CD1c-positive myeloid dendritic cell (primary cell): ENCODE data around the gene ZFAND2A.
"Not testable (repeated sequence)": the region's sequence is repeated elsewhere in the genome, so short reads cannot be mapped to it uniquely, and the experiment has no call there.

Experiments
- DNase-seq: peaks from one replicate; pipeline ENCODE4 v3.0.0-alpha.2; 2016; ENCODE audit errors: extremely low spot score

ZFAND2A gene

DNA sequence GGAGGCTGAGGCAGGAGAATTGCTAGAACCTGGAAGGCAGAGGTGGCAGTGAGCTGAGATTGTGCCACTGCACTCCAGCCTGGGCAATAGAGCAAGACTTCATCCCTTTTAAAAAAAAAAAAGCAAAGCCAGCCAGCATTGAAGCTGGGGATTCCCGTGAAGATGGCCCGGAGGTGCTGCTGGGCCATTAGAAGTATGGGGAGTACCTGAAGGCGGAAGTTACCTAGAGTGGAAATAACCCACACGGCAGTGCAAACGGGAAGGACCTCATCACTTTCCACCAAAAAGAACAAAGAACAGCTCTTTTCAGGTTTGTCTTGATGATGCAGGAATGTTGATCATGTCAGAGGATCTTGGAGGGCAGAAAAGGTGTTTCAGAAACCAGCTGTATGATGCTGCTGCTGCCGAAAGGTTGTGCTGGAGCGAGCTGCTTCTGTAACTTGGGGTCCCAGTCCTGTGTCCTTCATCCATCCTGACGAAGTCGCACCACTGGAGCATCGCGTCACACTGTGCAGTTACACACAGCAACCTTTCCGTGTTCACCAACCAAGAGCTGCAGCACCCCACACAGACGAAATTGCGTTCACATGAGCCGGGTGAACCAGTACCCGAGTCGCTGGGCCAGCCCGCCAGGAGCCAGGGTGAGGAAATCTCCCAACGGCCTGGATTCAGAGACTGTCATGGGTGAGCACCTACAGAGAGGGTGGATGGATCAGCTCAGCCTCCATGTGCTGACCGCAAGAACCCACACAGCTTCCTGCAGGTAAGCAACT is 8.2 kb downstream of the ZFAND2A start:
- no peak for DNase-seq

GRCh38 chr7:1151156-1151555 is 8.8 kb downstream of the ZFAND2A start:
- DNase-seq, result no peak

DNA sequence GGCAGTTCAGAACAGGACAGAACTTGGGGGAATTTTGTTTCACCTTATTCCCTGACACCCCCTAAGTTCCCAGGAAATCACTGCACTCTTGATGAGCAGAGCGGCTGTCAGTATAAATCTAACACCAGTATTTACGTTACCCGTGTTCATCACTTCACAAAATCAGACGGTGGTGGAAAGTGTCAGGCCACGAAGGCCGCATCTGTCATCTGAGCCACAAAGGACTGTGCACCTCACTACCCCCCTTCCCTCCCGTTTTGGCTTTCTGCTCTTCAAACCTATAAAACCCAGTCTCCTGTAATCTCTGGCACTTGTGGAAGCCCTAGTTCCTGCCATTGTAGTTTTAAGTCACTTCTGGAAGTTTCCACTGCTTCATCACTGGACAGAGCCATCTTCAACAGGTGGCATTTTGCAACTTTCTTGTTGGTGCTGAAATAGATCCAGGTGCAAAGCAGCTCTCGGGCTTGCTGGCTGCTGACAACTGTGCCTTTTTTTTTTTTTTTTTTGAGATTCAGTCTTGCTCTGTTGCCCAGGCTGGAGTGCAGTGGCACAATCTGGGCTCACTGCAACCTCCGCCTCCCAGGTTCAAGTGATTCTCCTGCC is 9.5 kb downstream of the ZFAND2A start:
- no peak for DNase-seq

GRCh38 chr7:1149351-1149794 is 10.6 kb downstream of the ZFAND2A start:
- DNase-seq, result no peak

DNA sequence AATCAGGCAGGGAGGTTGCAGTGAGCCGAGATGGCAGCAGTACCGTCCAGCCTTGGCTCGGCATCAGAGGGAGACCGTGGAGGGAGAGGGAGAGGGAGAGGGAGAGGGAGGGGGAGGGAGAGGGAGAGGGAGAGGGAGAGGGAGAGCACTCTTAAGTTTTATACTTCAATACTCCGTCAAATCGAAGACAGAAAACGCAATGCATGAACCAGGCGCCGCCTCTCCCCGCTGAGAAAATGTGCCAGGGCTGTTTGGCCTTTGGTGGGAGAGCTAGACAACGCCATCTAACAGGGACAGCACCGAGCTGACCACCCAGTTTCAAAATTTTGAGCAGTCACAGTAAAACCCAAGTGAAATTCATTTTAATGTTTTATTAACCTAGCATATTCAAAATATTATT is 12.1 kb downstream of the ZFAND2A start:
- DNase-seq, result not testable (repeated sequence)

DNA sequence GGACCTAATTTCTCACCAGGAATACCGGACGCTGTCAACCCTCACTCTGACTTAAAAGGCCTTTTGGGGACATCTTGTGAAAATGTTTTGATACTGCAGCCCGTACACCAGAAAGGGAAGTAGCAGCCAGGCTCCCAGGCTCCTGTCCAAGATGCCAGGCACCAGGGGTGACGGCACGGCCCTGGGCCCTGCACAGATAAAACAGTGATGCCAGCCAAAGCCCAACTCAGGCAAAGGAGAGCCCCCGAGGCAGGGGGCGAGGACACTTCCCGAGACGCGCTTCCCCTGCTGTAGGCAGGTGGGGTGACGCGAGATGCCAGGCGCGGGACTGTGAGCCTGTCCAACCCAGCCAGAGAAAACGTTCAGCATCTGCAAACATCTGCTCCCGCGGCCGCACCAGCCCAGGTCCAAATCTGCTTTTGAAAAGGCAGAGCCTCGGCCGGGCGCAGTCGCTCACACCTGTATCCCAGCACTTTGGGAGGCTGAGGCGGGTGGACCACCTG is 15.7 kb downstream of the ZFAND2A start:
- peak; percentile 64 for DNase-seq

- DNase-seq, result not testable (repeated sequence)
Measured at GRCh38 chr7:1143031-1143430, 17.0 kb downstream of the ZFAND2A start.

- DNase-seq, result no peak
Measured at GRCh38 chr7:1142051-1142635, 17.9 kb downstream of the ZFAND2A start.

DNA sequence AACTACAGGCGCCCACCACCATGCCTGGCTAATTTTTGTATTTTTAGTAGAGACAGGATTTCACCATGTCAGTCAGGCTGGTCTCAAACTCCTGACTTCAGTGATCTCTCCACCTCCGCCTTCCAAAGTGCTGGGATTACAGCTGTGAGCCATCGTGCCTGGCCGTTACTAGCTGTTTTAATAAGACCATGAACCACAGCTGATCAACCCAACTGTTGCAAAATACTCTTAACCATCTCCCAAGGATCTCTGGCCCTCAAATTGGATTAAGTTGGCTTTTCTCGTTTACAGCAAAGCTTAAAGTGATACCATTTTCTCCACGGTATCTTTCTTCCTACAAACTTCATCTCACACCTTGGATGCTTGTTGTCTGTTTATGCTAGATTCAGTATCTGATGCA is 18.3 kb downstream of the ZFAND2A start:
- DNase-seq, result no peak

DNA sequence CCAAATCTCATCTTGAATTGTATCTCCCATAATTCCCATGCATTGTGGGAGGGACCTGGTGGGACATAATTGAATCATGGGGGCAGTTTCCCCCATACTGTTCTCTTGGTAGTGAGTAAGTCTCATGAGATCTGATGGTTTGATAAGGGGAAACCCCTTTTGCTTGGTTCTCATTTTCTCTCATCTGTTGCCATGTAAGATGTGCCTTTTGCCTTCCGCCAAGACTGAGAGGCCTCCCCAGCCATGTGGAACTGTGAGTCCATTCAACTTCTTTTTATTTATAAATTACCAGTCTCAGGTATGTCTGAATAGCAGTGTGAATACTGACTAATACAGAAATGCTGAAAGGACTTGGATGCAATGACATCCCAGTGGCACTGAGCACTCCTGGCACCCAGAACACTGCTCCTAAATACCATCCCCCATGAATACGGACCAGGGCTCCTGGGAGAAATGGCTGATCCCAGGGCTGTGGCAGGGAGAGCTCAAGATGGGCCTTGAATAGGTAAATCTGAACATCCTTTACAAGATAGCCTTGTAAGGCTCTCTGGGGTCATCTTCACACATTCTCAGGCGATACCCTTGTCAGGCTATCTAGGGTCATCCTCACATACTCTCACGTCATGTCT is 19.4 kb downstream of the ZFAND2A start:
- DNase-seq, result no peak

GRCh38 chr7:1137517-1138167 is 22.4 kb downstream of the ZFAND2A start:
- DNase-seq, result no peak

DNA sequence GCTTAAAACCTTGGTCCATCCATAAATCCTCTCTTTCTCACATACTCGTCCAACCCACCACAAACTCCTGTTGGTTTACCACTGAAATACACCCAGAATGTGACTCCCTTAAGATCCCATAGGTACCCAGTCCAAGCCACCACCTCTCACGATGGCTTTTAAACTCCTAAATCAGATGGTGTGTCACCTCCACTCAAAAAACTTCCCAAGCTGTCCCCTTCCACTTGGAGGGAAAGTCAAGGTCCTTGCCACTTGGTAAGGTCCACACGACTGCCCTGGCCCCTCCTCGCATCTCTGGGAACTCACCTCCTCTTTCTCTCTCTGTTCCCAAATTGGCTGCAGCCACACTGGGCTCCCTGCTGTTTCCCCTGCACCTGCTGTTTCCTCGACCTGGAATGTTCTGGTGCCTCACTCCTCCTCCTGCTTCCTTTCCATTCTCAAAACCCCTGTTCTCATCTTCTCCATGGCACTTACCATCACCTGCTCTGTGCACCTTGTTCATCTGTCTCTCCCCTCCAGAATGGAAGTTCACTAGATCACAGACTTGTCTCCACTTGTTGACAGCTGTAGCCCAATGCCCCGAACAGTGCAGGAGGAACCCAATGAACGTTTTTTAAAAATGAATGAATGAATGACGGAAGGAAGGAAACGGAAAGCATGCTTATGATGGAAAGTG is 23.0 kb downstream of the ZFAND2A start:
- no peak for DNase-seq

DNA sequence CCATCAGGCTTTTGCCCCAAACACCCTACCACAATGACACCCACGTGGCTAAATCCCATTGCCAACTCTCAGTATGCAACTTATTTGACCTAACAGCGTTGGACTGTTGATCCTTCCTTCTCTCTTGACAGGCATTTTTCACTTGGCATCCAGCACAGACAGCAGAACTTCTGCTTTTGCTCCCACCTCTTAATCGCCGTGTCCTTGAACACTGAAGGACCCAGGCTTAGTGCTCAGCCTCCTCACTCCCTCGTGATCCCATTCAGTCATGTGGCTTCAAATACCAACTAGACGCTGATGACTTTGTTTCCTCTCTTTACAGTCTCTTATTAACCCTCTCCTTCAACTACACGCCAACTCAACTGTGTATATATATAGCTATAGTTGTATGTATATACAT is 25.0 kb downstream of the ZFAND2A start:
- DNase-seq, result peak; percentile 33

DNA sequence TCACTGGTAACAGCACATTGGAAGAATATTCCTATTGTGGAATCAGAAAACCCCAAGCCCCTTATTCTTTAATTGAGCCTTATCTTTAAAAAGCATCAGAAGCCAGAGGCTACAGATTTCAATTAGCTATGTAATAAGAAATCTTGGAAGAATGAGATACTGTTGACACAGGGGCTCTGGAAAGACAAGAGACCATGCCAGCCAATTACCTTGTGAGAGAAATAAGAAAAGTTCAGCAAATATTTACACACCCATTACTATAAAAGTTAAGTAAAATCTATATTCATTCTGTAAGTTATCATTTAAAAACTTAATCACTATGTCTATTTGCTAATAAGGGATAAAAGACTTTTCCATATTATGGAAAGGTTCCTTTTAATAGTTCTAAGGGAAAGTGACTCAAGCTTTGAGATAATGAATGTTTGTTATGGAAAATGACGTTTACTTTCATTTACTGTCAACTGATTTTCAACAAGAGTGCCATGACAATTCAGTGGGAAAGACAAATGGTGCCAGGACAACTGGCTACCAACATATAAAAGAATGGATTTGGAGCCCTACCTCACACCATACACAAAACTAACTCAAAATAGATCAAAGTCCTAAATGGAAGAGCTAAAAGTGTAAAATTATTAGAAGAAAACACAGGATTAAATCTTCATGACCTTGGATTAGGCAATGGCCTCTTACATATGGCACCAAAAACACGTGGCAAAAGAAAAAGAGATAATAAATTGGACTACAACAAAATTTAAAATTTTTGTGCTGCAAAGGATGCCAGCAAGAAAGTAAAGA is 28.3 kb downstream of the ZFAND2A start:
- no peak for DNase-seq

DNA sequence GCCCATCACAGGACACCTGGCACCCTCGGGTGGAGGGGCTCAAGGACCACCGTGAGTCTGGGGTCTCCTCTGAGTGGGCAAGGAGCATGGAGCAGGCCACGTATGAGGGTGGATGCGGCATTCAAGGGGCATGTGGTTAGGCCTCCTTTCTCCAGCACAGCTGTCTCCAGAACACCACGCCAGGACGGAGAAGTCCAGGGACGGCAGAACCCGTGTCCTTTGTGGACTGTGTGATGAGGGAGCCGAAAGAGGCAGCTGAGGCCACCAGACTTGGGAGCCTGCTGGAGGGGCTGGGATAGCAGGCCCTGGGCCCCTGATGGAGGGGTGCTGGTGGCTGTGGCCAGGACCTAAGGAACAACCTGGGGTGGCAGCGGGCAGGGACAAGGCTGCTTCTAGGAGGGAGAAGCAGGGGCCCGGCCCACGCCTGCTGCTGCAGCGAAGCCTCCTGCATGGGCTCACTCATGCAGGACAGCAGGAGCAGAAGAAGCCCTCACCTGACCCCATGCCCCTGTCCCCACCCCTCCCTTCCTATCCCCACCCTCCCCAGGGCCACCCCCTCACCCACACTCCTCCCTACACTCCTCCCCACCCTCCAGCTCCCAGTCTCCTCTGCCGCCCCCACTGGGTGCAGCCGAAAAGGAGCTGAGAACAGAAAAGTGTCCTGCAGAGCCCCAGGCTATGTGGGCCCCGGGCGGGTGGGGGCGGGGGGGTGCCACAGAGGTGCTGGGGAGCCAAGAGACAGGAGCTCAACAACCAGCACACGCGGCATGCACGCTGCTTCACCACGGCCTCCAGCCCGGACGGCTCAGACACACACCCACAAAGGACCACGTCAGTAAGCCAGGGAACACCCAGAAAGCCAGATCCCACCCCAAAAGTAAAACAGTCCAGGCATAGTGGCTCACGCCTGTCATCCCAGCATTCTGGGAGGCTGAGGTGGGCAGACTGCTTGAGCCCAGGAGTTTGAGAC is 29.7 kb downstream of the ZFAND2A start:
- no peak for DNase-seq

- no peak for DNase-seq
Measured at GRCh38 chr7:1129431-1129830, 30.6 kb downstream of the ZFAND2A start.

DNA sequence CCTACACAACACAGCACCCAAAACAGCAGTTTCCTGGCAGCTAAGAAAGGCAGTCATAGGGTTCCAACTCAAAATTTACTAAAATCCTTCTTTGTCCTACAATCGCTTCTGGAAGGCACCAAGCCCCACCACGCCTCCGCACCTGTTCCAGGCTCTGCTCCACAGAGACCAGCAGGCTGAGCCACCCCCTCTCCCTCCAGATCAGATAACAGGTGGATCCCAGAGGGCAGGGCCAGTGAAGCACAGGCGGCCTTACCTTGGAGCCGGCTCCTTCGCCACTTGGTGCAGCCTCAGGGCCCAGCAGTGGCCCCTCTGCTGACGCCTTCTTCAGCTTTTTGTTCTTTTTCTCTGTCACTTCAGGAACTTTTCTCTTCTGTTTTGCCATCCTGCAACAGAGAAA is 33.0 kb downstream of the ZFAND2A start:
- no peak for DNase-seq

DNA sequence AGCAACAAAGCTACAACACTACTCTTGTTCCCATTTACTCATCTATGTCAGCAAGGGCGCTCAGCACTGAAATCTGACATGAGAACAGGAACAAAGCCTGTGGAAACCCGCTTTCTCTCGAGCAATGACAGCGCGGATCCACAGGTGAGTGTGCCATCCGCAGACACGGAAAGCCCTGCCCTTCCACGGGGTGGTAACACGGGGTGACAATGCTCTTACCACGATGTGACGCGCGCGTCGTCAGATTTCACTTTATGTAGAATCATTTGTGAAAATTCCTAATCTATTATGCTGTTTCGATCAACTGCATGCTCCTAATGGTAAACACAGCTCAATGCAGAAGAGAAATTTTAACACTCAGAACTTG is 34.4 kb downstream of the ZFAND2A start:
- DNase-seq, result no peak

DNA sequence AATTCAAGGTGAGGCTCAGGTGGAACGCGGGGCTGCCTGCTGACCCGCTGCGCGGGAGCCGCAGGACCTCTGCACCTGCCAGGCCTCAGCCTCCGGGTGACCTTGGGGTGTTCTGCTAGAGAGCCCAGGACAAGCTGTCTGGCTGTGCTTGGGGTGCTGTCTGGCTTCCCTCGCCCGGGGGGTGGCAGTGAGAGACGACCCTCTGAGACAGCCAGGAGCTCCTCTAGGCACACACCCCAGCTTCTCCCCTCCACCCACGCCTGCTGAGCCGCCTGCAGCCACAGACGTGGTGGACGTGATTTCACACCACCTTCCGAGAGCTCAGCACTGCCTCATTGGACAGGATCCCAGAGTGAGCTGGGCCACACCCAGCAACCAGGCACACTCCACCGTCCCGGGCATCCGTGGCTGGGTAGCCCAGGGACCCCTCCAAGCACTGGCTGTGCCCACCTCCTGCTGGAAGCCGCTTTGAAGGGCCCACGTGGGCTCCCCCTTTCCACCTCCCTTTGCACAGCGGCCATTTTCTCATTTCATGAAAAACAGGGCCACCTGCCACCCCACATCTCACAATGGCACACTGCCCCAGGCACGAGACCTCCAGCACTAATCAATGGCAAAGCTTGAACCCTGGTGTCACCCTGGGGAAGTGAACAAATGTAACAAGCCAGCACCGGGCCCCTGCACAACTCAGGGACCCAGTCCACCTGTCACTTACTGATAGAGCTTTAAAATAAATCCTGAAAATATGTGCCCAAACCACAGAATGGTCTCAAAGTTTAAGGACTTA is 35.0 kb downstream of the ZFAND2A start:
- no peak for DNase-seq
